ENCODE data around the gene GRIK5. TPM values are rescaled to one million over a fixed set of nuclear protein-coding genes. Genes with fewer than 3 reads are reported as not detected.
"Not testable (repeated sequence)": the region's sequence is repeated elsewhere in the genome, so short reads cannot be mapped to it uniquely, and the experiment has no call there.

GRIK5 gene
- total and polyA plus RNA-seq, 5 experiments from 2014 or later, result 0.25 to 0.34 TPM; not detected in 3

- Mint-ChIP-seq H3K4me1 (peaks cover 16 to 43% (median 25%) of the 10 kb centered on the region in 4 donors), H3K27ac (no peak overlapping the region), H3K27me3 (no peaks in the 10 kb centered on the region), H3K9me3 (no peaks in the 10 kb centered on the region), H3K4me3 (no peak overlapping the region), H3K36me3 (peaks cover 0 to 42% (median 0%) of the 10 kb centered on the region in 3 donors)
- DNase-seq (no peak), ATAC-seq (no peak)
- POLR2A ChIA-PET, result interaction anchor here (1.1 to 2.6 kb wide), 5 partner anchors 10 to 73 kb away, joined by 3 to 21 read pairs (median 7); partner anchors contain the start of gene POU2F2
Observed at GRCh38 chr19:42109896-42110295, 39.9 kb upstream of the GRIK5 start.

- peak; percentile 79 to 94 (median 86) for DNase-seq
- POLR2A ChIA-PET, result interaction anchor here (0.6 to 2.6 kb wide), 5 partner anchors 12 to 75 kb away, joined by 3 to 21 read pairs (median 6); partner anchors contain the start of gene POU2F2
- Mint-ChIP-seq H3K4me3 (no peak overlapping the region), H3K9me3 (no peaks in the 10 kb centered on the region), H3K27ac (peak overlapping the region in 9 of 10 donors; percentile 1 to 87 (median 58)), H3K27me3 (no peaks in the 10 kb centered on the region), H3K4me1 (peaks cover 16 to 33% (median 24%) of the 10 kb centered on the region in 4 donors), H3K36me3 (peaks cover 0 to 42% (median 0%) of the 10 kb centered on the region in 3 donors)
- peak; percentile 98 to 99 for ATAC-seq
Observed at GRCh38 chr19:42108527-42109389, 38.8 kb upstream of the GRIK5 start.

- H3K9me3 Mint-ChIP-seq, result no peaks in the 10 kb centered on the region
- DNase-seq (no peak), ATAC-seq (no peak)
- H3K4me1 Mint-ChIP-seq, result peaks cover 10 to 17% (median 13%) of the 10 kb centered on the region in 4 donors
- H3K36me3 Mint-ChIP-seq, result peaks cover 0 to 35% (median 3%) of the 10 kb centered on the region in 3 donors
- no peak overlapping the region for H3K4me3 Mint-ChIP-seq
- H3K27me3 Mint-ChIP-seq, result no peaks in the 10 kb centered on the region
- H3K27ac Mint-ChIP-seq, result peak overlapping the region in 1 of 10 donors; percentile 44
- POLR2A ChIA-PET, result no interaction called here
Observed at GRCh38 chr19:42105368-42105767, 35.4 kb upstream of the GRIK5 start.

GRCh38 chr19:42102877-42103276 lies 32.9 kb upstream of the GRIK5 start:
- H3K27ac Mint-ChIP-seq, result peak overlapping the region in 4 of 10 donors; percentile 2 to 66 (median 48)
- DNase-seq (no peak), ATAC-seq (no peak)
- peaks cover under 1 to 13% (median 2%) of the 10 kb centered on the region in 4 donors for H3K4me1 Mint-ChIP-seq
- H3K27me3 Mint-ChIP-seq, result no peaks in the 10 kb centered on the region
- no peaks in the 10 kb centered on the region for H3K9me3 Mint-ChIP-seq
- no peak overlapping the region for H3K4me3 Mint-ChIP-seq
- POLR2A ChIA-PET, result no interaction called here
- H3K36me3 Mint-ChIP-seq, result peaks cover 0 to 51% (median 5%) of the 10 kb centered on the region in 3 donors

- H3K4me3 Mint-ChIP-seq, H3K9me3 Mint-ChIP-seq, H3K27ac Mint-ChIP-seq, H3K27me3 Mint-ChIP-seq, H3K4me1 Mint-ChIP-seq, ATAC-seq, DNase-seq: not testable (repeated sequence)
- H3K36me3 Mint-ChIP-seq, result peaks cover 5 to 56% (median 5%) of the 10 kb centered on the region in 3 donors
- POLR2A ChIA-PET, result interaction anchor here (0.7 kb wide), 1 partner anchor 35 kb away, joined by 5 read pairs; no protein-coding TSS in a partner anchor
Observed at GRCh38 chr19:42100241-42100640, 30.2 kb upstream of the GRIK5 start.

- H3K27me3 Mint-ChIP-seq, result no peaks in the 10 kb centered on the region
- peaks cover 0 to 4% (median under 1%) of the 10 kb centered on the region in 4 donors for H3K4me1 Mint-ChIP-seq
- no peak for ATAC-seq
- H3K27ac Mint-ChIP-seq, result no peak overlapping the region
- no peak overlapping the region for H3K4me3 Mint-ChIP-seq
- peaks cover 5 to 54% (median 5%) of the 10 kb centered on the region in 3 donors for H3K36me3 Mint-ChIP-seq
- DNase-seq, result no peak
- POLR2A ChIA-PET, result interaction anchor here (1.0 kb wide), 2 partner anchors 9 to 23 kb away, joined by 3 read pairs; partner anchors contain the start of gene ZNF574
- H3K9me3 Mint-ChIP-seq, result no peaks in the 10 kb centered on the region
Observed at GRCh38 chr19:42099336-42099925, 29.4 kb upstream of the GRIK5 start.

GRCh38 chr19:42098781-42099180 lies 28.8 kb upstream of the GRIK5 start:
- DNase-seq, result no peak
- Mint-ChIP-seq H3K4me3 (no peak overlapping the region), H3K27me3 (no peaks in the 10 kb centered on the region), H3K9me3 (no peaks in the 10 kb centered on the region), H3K27ac (no peak overlapping the region), H3K4me1 (peaks cover 0 to 5% (median under 1%) of the 10 kb centered on the region in 4 donors), H3K36me3 (peaks cover 5 to 59% (median 11%) of the 10 kb centered on the region in 3 donors)
- ATAC-seq, result no peak
- POLR2A ChIA-PET, result interaction anchor here (1.0 kb wide), 2 partner anchors 9 to 22 kb away, joined by 3 read pairs; partner anchors contain the start of gene ZNF574

GRCh38 chr19:42097461-42097860 lies 27.5 kb upstream of the GRIK5 start:
- Mint-ChIP-seq H3K27ac (no peak overlapping the region), H3K27me3 (no peaks in the 10 kb centered on the region)

GRCh38 chr19:42096255-42096837 lies 26.3 kb upstream of the GRIK5 start:
- peaks cover 3 to 6% (median 5%) of the 10 kb centered on the region in 4 donors for H3K4me1 Mint-ChIP-seq
- H3K36me3 Mint-ChIP-seq, result peaks cover 5 to 61% (median 11%) of the 10 kb centered on the region in 3 donors
- DNase-seq (no peak), ATAC-seq (no peak)
- no peaks in the 10 kb centered on the region for H3K9me3 Mint-ChIP-seq
- no peak overlapping the region for H3K27ac Mint-ChIP-seq
- no peak overlapping the region for H3K4me3 Mint-ChIP-seq
- no peaks in the 10 kb centered on the region for H3K27me3 Mint-ChIP-seq
- POLR2A ChIA-PET, result interaction anchor here (1.1 to 2.1 kb wide), 2 partner anchors 11 to 15 kb away, joined by 5 to 6 read pairs; no protein-coding TSS in a partner anchor

More at GRCh38 chr19:42097461-42097860, 27.5 kb upstream of the GRIK5 start:
- DNase-seq (no peak), ATAC-seq (no peak)
- Mint-ChIP-seq H3K4me3 (no peak overlapping the region), H3K9me3 (no peaks in the 10 kb centered on the region), H3K4me1 (peaks cover 0 to 2% (median 1%) of the 10 kb centered on the region in 4 donors), H3K36me3 (peaks cover 5 to 58% (median 11%) of the 10 kb centered on the region in 3 donors)
- POLR2A ChIA-PET, result no interaction called here

- Mint-ChIP-seq H3K9me3 (no peaks in the 10 kb centered on the region), H3K27ac (no peak overlapping the region), H3K36me3 (peaks cover 5 to 63% (median 8%) of the 10 kb centered on the region in 3 donors), H3K27me3 (no peaks in the 10 kb centered on the region), H3K4me1 (peaks cover 5 to 11% (median 8%) of the 10 kb centered on the region in 4 donors), H3K4me3 (no peak overlapping the region)
- POLR2A ChIA-PET, result interaction anchor here (1.1 to 2.1 kb wide), 2 partner anchors 12 to 14 kb away, joined by 5 to 6 read pairs; no protein-coding TSS in a partner anchor
- ATAC-seq (no peak), DNase-seq (no peak)
Observed at GRCh38 chr19:42095814-42096230, 25.8 kb upstream of the GRIK5 start.

GRCh38 chr19:42095142-42095813 lies 25.3 kb upstream of the GRIK5 start:
- no peaks in the 10 kb centered on the region for H3K27me3 Mint-ChIP-seq
- DNase-seq, result no peak
- H3K36me3 Mint-ChIP-seq, result peaks cover 5 to 66% (median 8%) of the 10 kb centered on the region in 3 donors
- no peaks in the 10 kb centered on the region for H3K9me3 Mint-ChIP-seq
- H3K27ac Mint-ChIP-seq, result no peak overlapping the region
- POLR2A ChIA-PET, result interaction anchor here (2.1 kb wide), 1 partner anchor 14 kb away, joined by 6 read pairs; no protein-coding TSS in a partner anchor
- H3K4me1 Mint-ChIP-seq, result peaks cover 8 to 17% (median 13%) of the 10 kb centered on the region in 4 donors
- no peak overlapping the region for H3K4me3 Mint-ChIP-seq
- ATAC-seq, result no peak

All from naive thymus-derived CD8-positive, alpha-beta T cell (primary cell).